Kidney (tissue), 14 donors: ENCODE data around the gene ODAD3. TPM values are rescaled to one million over a fixed set of nuclear protein-coding genes. Genes with fewer than 3 reads are reported as not detected.
A peak's percentile ranks its signal among the peaks of the same experiment; 100 is the strongest.
"Not testable (repeated sequence)": the region's sequence is repeated elsewhere in the genome, so short reads cannot be mapped to it uniquely, and the experiment has no call there.

Experiments
- DNase-seq, 5 donors: peaks; one replicate each; pipeline ENCODE4 v3.0.0-alpha.2; 2013 to 2020
- FAIRE-seq: peaks from 2 replicates; lab custom pipeline; 2012; peaks lifted over from hg19 to GRCh38; lab: Jason Lieb, UNC
- H3K27ac ChIP-seq, 2 donors: one replicate each; pipeline ENCODE4 v1.7.0; 2013; ENCODE audit warnings: low read depth in 2 of 2, low read length in 2 of 2, inconsistent platforms in 1 of 2
- H3K27me3 ChIP-seq: one replicate; pipeline ENCODE4 v1.7.1; 2013; ENCODE audit warnings: low read length, inconsistent platforms; ENCODE audit not compliant: control insufficient read depth, insufficient read depth
- H3K36me3 ChIP-seq, 3 donors: one replicate each; pipeline versions ENCODE4 v1.7.0 to v1.7.1; 2013; ENCODE audit warnings: low read length in 3 of 3, control low read depth in 1 of 3, inconsistent platforms in 1 of 3; ENCODE audit not compliant: insufficient read depth in 3 of 3, control insufficient read depth in 2 of 3
- H3K4me1 ChIP-seq, 3 donors: one replicate each; pipeline versions ENCODE4 v1.7.0 to v1.7.1; 2013; ENCODE audit warnings: low read length in 3 of 3, inconsistent platforms in 1 of 3, low read depth in 1 of 3; ENCODE audit not compliant: control insufficient read depth in 2 of 3, insufficient read depth in 2 of 3
- H3K4me3 ChIP-seq, 3 donors: one replicate each; pipeline versions ENCODE4 v1.7.0 to v1.8.1; 2013; ENCODE audit warnings: low read length in 3 of 3, control low read depth in 1 of 3, inconsistent platforms in 1 of 3
- H3K9ac ChIP-seq, 3 donors: one replicate each; pipeline versions ENCODE4 v1.7.0 to v1.7.1; 2013; ENCODE audit warnings: low read length in 3 of 3, control low read depth in 1 of 3, inconsistent platforms in 1 of 3
- H3K9me3 ChIP-seq, 3 donors: one replicate each; pipeline versions ENCODE4 v1.7.0 to v1.7.1; 2013; ENCODE audit warnings: low read length in 3 of 3, control low read depth in 1 of 3, inconsistent platforms in 1 of 3; ENCODE audit not compliant: control insufficient read depth in 2 of 3, insufficient read depth in 1 of 3
- CTCF ChIP-seq: IDR thresholded peaks from 3 replicates; pipeline ENCODE4 v1.5.1; 2012; ENCODE audit warnings: mild to moderate bottlenecking, moderate library complexity, borderline replicate concordance; ENCODE audit not compliant: insufficient read depth; ENCODE audit errors: extremely low read depth
- intact Hi-C: fragments of 100-400 bp; cut with DNase I; formaldehyde crosslinking; loops from one replicate; pipeline ENCODE4 v1.11.1; 2022
- polyA plus RNA-seq: library from polyadenylated mRNA; stranded (reverse); fragments of 350-450 nt; fragmentation: Illumina TruSeq; extraction: RNeasy Lipid Tissue Mini Kit (QIAGEN cat#74804); gene quantifications from one replicate; pipeline ENCODE4 v1.2.3, GENCODE V29; 2014; ENCODE audit warnings: low read depth, low replicate concordance; ENCODE audit not compliant: insufficient read depth
- total RNA-seq: library from RNA; stranded (reverse); fragmentation: NEBNext Ultra II Directional; extraction: Animal tissue kit (Norgen Biotek cat#: 25700); gene quantifications from one replicate; pipeline ENCODE4 v1.2.1, GENCODE V29; 2021
- donor health status: control.
- donor health status: control.
- donor health status: control.
- donor health status: control.
- donor health status: control.
- donor health status: DM: yes; HTN: yes; CAD: no.
- donor health status: Normal renal cell carcinoma (clear cell type).

ODAD3 gene
- total and polyA plus RNA-seq, 2 donors from 2014 or later = 1.5 to 7.1 TPM

GRCh38 chr19:11414544-11414943, 20.4 kb downstream of the ODAD3 start:
- H3K9me3 ChIP-seq = no peaks in the 10 kb centered on the region
- H3K4me1 ChIP-seq = peaks cover 0 to 5% (median 0%) of the 10 kb centered on the region in 3 donors
- FAIRE-seq (no peak), DNase-seq (no peak)
- no peak for TF ChIP-seq CTCF
- H3K9ac ChIP-seq = no peak overlapping the region
- peaks cover 0 to under 1% (median 0%) of the 10 kb centered on the region in 3 donors for H3K36me3 ChIP-seq
- H3K27me3 ChIP-seq = no peaks in the 10 kb centered on the region
- H3K4me3 ChIP-seq = no peak overlapping the region
- no peak overlapping the region for H3K27ac ChIP-seq
- intact Hi-C loops = no loop called here

- H3K9ac ChIP-seq = no peak overlapping the region
- FAIRE-seq = no peak
- TF ChIP-seq CTCF = no peak
Measured at GRCh38 chr19:11410682-11411081, 24.2 kb downstream of the ODAD3 start.

GRCh38 chr19:11408591-11408990, 26.3 kb downstream of the ODAD3 start:
- Histone ChIP-seq H3K4me3 (no peak overlapping the region), H3K36me3 (peaks cover 0 to 4% (median 3%) of the 10 kb centered on the region in 3 donors), H3K27ac (no peak overlapping the region), H3K9ac (no peak overlapping the region), H3K27me3 (no peaks in the 10 kb centered on the region), H3K4me1 (no peaks in the 10 kb centered on the region), H3K9me3 (no peaks in the 10 kb centered on the region)
- intact Hi-C loops = no loop called here
- TF ChIP-seq CTCF = no peak
- DNase-seq (peak in 1 of 5 donors; percentile 8), FAIRE-seq (no peak)

More at GRCh38 chr19:11410682-11411081, 24.2 kb downstream of the ODAD3 start:
- Histone ChIP-seq H3K9me3 (no peaks in the 10 kb centered on the region), H3K27ac (no peak overlapping the region), H3K27me3 (no peaks in the 10 kb centered on the region), H3K36me3 (peaks cover 0 to 4% (median 3%) of the 10 kb centered on the region in 3 donors), H3K4me3 (no peak overlapping the region), H3K4me1 (no peaks in the 10 kb centered on the region)
- DNase-seq = peak in 2 of 5 donors; percentile 22 to 40
- intact Hi-C loops = no loop called here

GRCh38 chr19:11406703-11407236, 28.2 kb downstream of the ODAD3 start:
- H3K9ac ChIP-seq, H3K36me3 ChIP-seq, FAIRE-seq, H3K4me1 ChIP-seq, H3K4me3 ChIP-seq, H3K27ac ChIP-seq, intact Hi-C loops, H3K27me3 ChIP-seq, H3K9me3 ChIP-seq: not testable (repeated sequence)
- peak in 1 of 5 donors; percentile 22 for DNase-seq
